ENCODE measurements around the gene ATP2C2.

Gene ATP2C2

DNA sequence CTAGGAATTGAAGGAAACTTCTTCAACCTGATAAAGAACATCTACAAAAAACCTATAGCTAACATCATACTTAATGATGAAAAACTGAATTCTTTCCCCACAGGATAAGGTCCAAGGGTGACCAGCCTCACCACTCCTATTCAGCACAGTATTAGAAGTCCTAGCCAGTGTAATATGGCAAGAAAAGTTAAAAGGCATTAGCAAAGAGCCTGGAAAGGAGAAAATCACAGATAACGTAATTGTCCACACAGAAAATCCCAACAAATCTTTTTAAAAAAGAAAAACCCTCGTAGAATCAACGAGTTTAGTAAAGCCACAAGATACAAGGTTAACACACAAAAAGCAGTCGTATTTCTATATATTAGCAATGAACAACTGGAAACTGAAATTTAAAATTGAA lies 98.4 kb downstream of the ATP2C2 start:
- DNase-seq (ENCODE audit: low read depth in 4 of 4, low spot score in 1 of 4), result no peak

GRCh38 chr16:84467256-84467655 lies 98.9 kb downstream of the ATP2C2 start:
- DNase-seq (ENCODE audit: low read depth in 4 of 4, low spot score in 1 of 4), result no peak

- DNase-seq (ENCODE audit: low read depth in 4 of 4, low spot score in 1 of 4), result no peak
Observed at GRCh38 chr16:84467709-84468108, 99.4 kb downstream of the ATP2C2 start.

DNA sequence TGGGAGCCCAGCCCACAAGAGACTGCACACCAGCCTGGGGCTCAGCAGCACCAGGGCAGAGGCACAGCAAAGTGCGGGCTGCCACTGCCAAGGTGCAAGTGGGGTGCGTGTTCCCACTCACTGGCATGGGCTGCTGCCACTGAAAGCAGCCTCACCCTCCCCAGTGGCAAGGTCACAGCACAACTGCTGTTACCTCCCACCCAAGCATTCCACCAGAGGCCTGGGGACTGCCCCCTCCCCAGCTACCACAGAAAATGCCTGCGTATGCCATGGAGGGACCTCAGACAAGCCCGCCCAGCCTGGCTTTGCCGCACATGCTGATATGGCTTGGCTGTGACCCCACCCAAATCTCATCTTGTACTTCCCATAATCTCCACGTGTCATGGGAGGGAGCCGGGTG lies 103.0 kb downstream of the ATP2C2 start:
- no peak for DNase-seq (ENCODE audit: low read depth in 4 of 4, low spot score in 1 of 4)

GRCh38 chr16:84471966-84472365 lies 103.6 kb downstream of the ATP2C2 start:
- DNase-seq (ENCODE audit: low read depth in 4 of 4, low spot score in 1 of 4), result no peak

GRCh38 chr16:84475643-84476240 lies 107.4 kb downstream of the ATP2C2 start:
- DNase-seq (ENCODE audit: low read depth in 4 of 4, low spot score in 1 of 4), result no peak

DNA sequence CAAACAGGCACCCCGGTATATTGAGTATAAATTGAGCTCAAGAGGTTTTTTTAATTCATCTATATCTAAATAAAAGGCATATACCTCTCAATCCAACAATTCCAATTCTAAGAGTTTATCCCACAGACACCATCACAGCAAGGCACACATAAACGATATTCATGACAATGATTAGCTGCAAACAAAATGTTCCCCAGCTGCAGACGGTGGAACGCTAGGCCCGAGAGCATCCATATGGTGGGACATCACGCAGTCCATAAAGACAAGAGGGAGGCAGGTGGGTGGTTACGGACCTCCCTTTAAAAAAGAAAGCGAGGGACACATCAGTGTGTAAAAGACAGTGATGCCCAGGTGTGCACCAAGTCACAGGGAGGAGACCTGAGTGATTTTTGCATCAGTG lies 108.1 kb downstream of the ATP2C2 start:
- DNase-seq (ENCODE audit: low read depth in 4 of 4, low spot score in 1 of 4), result no peak

GRCh38 chr16:84477661-84478060 lies 109.3 kb downstream of the ATP2C2 start:
- DNase-seq (ENCODE audit: low read depth in 4 of 4, low spot score in 1 of 4), result no peak

DNA sequence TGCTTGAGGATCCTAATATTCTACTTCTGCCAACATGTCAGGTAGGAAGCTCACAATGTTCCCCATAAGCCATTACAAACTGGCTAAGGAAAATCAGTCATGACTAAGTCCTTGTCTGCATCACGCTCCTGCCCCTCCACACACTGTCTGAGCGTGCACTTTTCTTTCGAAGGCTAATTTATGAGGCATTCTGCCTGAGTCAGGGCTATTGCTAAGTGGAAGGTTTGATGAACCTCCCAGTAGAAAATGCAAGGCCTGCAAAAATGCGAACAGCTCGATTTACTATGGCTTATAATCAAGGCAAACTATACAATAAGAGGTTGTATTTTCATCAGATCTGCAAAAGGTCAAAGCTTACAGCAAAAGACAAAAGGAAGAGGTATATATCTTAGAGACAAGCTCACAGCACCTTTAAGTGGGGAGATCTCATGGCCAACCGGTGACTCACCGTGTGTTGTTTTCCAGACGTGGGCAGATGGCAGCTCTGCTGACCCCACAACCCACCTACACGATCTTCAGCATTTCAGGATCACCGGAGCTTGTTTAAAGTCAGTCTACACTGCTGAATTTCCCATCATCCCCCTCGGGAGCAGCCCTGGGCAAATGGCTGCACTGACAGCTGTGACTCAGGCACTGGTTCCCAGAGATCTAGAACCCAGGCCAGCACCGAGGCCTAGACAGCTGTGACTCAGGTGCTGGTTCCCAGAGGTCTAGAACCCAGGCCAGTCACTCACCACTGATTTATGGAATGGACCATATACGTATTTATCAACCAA lies 110.0 kb downstream of the ATP2C2 start:
- no peak for DNase-seq (ENCODE audit: low read depth in 4 of 4, low spot score in 1 of 4)

DNA sequence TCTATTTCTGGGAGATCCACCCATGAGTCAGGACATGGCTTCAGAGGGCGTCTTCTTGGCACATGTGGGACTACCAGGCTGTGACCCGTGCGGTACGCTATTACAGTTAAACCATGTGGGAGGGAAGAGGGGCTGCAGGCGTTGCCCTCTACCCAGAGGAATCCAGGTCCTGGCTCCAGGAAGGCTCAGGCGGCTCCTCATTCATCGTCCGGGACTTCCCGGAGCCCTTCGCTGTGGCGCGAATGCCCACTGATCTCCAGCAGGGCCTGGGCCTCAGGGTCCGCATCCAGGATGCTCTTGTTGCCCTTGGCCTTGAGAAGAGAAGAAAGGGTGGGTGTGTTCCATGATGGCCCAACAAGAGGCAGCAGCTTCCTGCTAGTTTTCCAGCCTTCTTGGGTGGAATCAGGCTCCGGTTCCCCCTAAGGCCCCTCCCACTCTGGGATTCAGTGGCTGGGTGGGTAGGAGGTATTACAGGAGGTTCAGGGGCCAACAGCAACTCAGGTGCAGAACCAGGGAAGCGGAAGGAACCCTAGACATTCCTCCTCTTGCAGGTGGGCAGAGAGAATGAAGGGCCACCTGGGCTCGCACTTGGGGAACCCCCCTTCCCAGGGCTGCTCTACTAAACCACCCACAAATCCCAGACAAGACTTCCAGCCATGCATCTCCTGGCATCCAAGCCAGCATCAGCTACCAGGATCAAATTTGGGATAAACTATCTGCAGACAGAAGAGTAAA lies 111.5 kb downstream of the ATP2C2 start:
- DNase-seq (ENCODE audit: low read depth in 4 of 4, low spot score in 1 of 4), result no peak

DNA sequence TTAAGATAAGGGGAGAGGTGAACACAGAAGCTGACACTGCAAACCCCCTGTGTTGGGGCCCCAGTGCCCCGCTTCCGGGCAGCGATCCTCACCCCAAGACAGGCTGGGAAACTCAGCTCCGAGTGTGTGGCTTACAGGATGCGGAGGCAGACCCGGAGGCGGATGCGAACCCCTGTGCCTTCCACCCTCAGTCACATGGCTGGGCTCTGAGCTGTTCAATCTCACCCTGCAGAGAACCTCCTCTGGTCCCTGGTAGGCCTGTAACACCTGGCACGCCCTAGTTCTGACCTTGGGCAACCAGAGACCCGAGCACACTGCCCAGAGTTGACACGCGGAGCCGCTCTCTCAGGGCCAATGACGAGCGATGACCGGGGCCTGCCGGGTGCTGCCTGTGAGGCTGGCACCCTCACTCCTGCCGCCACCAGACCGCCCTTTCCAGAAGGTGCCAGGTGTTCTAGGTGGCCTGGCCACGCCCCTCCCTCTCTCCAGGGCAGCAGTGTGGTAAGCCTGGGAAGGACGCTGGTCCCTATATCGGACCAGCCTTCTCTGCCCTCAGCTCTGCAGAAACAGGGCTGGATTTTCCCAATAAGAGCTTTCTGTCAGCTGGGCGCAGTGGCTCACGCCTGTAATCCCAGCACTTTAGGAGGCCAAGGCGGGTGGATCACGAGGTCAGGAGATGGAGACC lies 112.9 kb downstream of the ATP2C2 start:
- no peak for DNase-seq (ENCODE audit: low read depth in 4 of 4, low spot score in 1 of 4)

DNA sequence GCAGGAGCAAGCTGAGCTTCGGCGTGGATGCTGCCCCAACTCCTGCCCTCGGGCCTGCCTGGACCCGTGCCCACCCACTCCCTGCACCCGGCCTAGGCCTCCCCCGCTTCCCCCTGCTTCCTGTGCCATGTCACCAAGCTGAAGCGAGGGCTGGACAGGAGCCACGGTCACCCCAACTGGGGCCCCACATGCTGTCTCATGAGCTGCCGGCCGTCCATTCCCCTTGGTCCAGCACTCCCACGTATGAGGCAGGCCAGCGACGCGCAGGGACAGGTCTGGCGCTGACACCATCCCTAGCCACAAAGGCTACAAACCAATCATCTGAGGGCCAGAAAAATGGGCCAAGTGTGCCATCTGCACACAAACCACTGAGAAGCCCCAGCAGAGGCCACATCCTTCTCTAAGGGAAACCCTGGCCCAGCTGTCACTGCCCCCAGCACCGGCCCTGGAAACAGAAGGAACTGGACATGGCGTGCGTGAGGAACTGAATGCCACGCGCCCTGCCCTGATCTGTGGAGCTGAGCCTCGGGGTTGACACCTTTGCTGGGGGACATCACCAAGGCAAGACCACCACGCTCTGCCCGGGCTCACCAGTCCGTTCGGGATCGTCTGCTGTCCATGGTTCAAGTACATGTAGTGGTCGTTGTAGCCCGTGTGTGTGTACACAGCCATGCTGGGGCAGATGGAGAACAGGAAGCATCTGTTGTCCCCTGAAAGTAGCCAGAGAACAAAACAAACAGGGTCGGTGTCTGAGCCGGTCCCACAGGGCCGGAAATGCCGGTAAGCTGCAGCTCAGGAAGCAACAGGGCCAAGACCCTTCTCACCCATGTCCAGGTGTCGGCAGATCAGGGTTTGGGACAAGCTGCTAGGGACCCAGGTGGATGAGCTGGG lies 113.9 kb downstream of the ATP2C2 start:
- DNase-seq (ENCODE audit: low read depth in 4 of 4, low spot score in 1 of 4), result no peak

DNA sequence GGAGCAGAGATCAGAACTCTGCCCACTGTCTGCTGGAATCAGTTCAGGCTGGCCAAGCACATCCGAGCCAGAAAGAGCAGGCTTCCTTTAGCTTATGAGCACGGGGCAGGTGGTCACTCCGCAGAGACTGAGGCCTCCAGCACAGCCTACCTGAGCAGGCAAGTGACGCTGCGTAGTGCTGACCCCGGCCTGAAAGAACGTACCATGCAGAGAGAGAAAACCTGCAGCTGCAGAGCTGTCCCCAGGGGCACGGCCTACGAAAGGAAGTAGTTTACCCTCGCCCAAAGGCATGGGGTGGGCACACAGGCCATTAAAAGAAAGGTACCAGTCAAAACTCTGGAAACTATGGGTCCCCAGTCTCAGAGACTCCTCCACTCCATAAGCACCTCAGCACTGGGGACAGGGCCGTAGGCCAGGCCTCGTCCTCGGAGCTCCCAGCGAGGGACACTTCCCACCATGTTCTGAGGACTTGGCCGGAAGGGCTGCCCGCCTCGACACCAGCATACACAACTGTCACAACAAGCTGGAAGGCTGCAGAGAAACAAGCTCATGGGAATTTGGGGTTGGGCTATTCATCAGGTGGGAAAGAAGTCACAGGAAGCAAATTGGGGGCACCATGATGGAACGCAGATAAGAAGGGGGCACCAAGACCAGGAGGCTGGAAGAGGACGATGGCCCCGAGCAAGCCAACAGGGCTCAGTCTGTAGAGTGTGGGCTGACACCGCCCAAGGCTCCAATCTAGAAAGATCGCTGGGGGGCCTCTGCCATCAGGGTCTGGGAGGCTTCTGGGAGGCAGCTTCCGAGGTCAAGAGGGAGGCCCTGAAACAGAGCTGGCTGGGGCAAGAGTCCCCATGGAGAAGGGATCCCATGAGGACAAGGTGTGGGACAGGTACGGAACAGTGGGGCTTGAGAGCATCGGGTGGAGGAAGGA lies 114.9 kb downstream of the ATP2C2 start:
- DNase-seq (ENCODE audit: low read depth in 4 of 4, low spot score in 1 of 4), result no peak

DNA sequence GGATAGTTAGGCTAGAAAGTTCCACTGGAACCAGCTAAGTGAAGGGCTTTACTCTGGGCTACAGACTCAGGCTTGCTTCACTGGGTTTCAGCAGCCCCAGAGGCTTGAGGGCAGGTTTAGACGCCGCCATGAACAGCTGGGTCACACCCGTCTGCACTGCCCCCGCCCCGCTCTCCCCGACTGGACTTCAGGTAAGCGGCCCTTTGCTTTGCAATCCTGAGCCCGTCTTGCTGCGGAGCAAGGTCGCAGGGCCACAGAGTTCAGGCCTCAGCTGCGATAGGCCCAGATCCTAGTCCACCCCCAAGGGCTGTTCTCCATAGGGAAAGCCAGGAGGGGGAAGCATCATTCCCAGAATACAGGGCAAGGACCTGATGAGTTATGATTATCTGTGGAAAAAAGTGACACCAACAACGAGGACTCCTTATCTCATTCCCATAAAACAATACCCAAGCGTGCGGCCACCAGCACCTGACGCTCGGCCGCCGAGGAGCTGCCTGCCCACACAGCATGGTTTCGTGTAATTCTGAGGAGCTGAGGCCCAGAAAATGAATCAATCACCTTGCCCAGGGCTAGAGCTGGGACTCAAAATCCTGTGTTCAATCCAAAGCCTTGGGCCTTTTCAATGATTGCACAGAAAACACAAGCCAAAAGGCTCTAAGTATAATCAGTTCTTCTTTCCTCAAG lies 115.7 kb downstream of the ATP2C2 start:
- no peak for DNase-seq (ENCODE audit: low read depth in 4 of 4, low spot score in 1 of 4)

DNA sequence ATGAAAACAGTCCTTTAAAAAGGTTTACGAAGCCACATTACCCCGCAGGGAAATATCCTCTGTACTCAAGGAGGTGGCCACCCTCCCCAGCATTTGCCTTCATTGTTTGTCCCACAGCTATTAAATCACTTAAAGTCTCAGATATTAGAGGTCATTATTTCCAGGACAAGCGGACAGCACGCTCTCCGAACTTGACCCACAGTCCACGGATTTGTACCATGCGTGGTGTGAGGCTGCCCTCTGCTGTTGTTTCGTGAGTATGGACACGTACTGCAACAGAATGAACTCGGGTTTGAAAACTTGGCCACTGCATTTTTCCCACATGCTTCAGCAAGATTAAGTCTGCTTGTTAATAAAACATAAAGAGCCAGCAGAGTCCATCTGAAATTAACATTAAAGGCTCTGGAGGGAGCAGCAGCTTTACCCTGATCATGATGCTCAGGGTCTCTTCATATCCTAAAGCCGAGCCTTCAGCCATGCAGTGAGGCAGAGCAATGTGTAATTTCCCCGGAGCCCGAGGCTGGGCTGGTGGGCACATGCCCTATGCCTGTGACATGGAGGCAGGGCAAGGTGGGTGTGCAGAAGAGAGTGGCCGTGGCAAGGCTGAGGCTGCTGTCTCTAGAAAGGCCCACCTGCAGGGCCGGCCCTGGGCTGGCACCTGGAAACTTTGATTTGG lies 116.4 kb downstream of the ATP2C2 start:
- no peak for DNase-seq (ENCODE audit: low read depth in 4 of 4, low spot score in 1 of 4)

- no peak for DNase-seq (ENCODE audit: low read depth in 4 of 4, low spot score in 1 of 4)
Observed at GRCh38 chr16:84485255-84486010, 117.1 kb downstream of the ATP2C2 start.

GRCh38 chr16:84486126-84486525 lies 117.8 kb downstream of the ATP2C2 start:
- DNase-seq (ENCODE audit: low read depth in 4 of 4, low spot score in 1 of 4), result no peak

Data from stimulated activated CD4-positive, alpha-beta T cell treated with anti-CD3 and anti-CD28 coated beads, Interleukin-1b, Interleukin-23, amount 100 ng/mL, for 24 hours (primary cell).